K562 (cell line): Measurements from ENCODE around the gene ZFP62. TPM values are rescaled to one million over a fixed set of nuclear protein-coding genes. Genes with fewer than 3 reads are reported as not detected.

ENCODE experiments used
- ARID1B ChIP-seq: fragments of 450-650 bp; IDR thresholded peaks from 2 replicates; pipeline ENCODE4 v1.6.1; 2016; ENCODE audit warnings: antibody characterized with exemption, mild to moderate bottlenecking, inconsistent platforms
- CEBPG ChIP-seq, 3 experiments: fragments of 200-800 bp in 1 of 3; sonication (Bioruptor generic) in 1 of 3; sonication (generic) in 1 of 3; formaldehyde crosslinking in 1 of 3; IDR thresholded peaks in 2 of 3; conservative IDR thresholded peaks in 1 of 3; 2 replicates each; pipeline versions ENCODE4 v1.6.1 to v1.8.0; 2016 to 2022; ENCODE audit warnings: missing compliant biosample characterization in 2 of 3, missing genetic modification characterization in 2 of 3, mild to moderate bottlenecking in 1 of 3, missing genetic modification reagents in 1 of 3
- CXXC5 ChIP-seq: fragments of 250-450 bp; sonication (Bioruptor Pico); IDR thresholded peaks from 2 replicates; pipeline ENCODE4 v1.8.0; 2022; ENCODE audit warnings: inconsistent platforms, mild to moderate bottlenecking, moderate library complexity
- HIVEP1 ChIP-seq: fragments of 250-450 bp; sonication (Bioruptor Pico); IDR thresholded peaks from 2 replicates; pipeline ENCODE4 v1.4.0; 2020; ENCODE audit warnings: mild to moderate bottlenecking
- HMGN3 ChIP-seq: IDR thresholded peaks from 2 replicates; pipeline ENCODE4 v1.6.1; 2011; ENCODE audit warnings: borderline replicate concordance, low read depth, mild to moderate bottlenecking, mixed read lengths, low read length; ENCODE audit not compliant: insufficient read length; ENCODE audit errors: extremely low read depth
- MAFG ChIP-seq: fragments of 450-650 bp; conservative IDR thresholded peaks from 2 replicates; pipeline ENCODE4 v1.6.1; 2016; ENCODE audit warnings: missing genetic modification characterization, missing compliant biosample characterization
- MCM5 ChIP-seq: fragments of 450-650 bp; IDR thresholded peaks from 2 replicates; pipeline ENCODE4 v1.6.1; 2016; ENCODE audit warnings: low read depth
- MEF2A ChIP-seq: IDR thresholded peaks from 2 replicates; pipeline ENCODE4 v1.6.1; 2011; ENCODE audit warnings: low read depth, mild to moderate bottlenecking, low read length, moderate library complexity; ENCODE audit not compliant: control insufficient read depth
- MXI1 ChIP-seq: IDR thresholded peaks from 2 replicates; pipeline ENCODE4 v1.6.1; 2011; ENCODE audit warnings: low read depth, mild to moderate bottlenecking, improper control_type of control experiment, low read length
- POLR2AphosphoS2 ChIP-seq: IDR thresholded peaks from 2 replicates; pipeline ENCODE4 v1.6.1; 2012; ENCODE audit warnings: low read length, improper control_type of control experiment
- POLR2AphosphoS5 ChIP-seq: IDR thresholded peaks from 2 replicates; pipeline ENCODE4 v1.6.1; 2011; ENCODE audit warnings: mild to moderate bottlenecking, low read depth, low read length, moderate library complexity; ENCODE audit not compliant: control insufficient read depth, insufficient read depth
- PREB ChIP-seq: sonication (generic); formaldehyde crosslinking; IDR thresholded peaks from 2 replicates; pipeline ENCODE4 v1.8.1; 2023; ENCODE audit warnings: mild to moderate bottlenecking, missing genetic modification reagents
- RAD21 ChIP-seq, 2 experiments: fragments of 250-450 bp in 1 of 2; fragments of 450-650 bp in 1 of 2; sonication (Bioruptor Pico) in 1 of 2; formaldehyde crosslinking in 1 of 2; IDR thresholded peaks in 1 of 2; conservative IDR thresholded peaks in 1 of 2; 2 replicates each; pipeline versions ENCODE4 v1.4.0 to v1.8.0; 2020 to 2022; ENCODE audit warnings: mild to moderate bottlenecking in 2 of 2, moderate library complexity in 1 of 2
- RNF2 ChIP-seq: sonication (generic); IDR thresholded peaks from 2 replicates; pipeline ENCODE4 v1.6.1; 2016
- SIRT6 ChIP-seq: IDR thresholded peaks from one replicate; pipeline ENCODE4 v1.6.1; 2012; ENCODE audit warnings: low read depth, mild to moderate bottlenecking, control low read depth, inconsistent platforms, low read length, moderate library complexity
- SOX6 ChIP-seq: fragments of 450-650 bp; IDR thresholded peaks from 2 replicates; pipeline ENCODE4 v1.6.1; 2014; ENCODE audit warnings: mild to moderate bottlenecking
- TBL1XR1 ChIP-seq, 2 experiments: IDR thresholded peaks; 2 replicates each; pipeline ENCODE4 v1.6.1; 2012; ENCODE audit warnings: improper control_type of control experiment in 2 of 2, low read length in 2 of 2, mild to moderate bottlenecking in 1 of 2
- TSHZ1 ChIP-seq: fragments of 250-450 bp; sonication (Bioruptor Pico); IDR thresholded peaks from 2 replicates; pipeline ENCODE4 v1.4.0; 2020; ENCODE audit warnings: mild to moderate bottlenecking, moderate library complexity
- YY1 ChIP-seq, 3 experiments: IDR thresholded peaks; 2 replicates each; pipeline ENCODE4 v1.6.1; 2011; ENCODE audit warnings: low read length in 2 of 3, mild to moderate bottlenecking in 2 of 3, moderate library complexity in 2 of 3, borderline replicate concordance in 1 of 3, control low read depth in 1 of 3, low read depth in 1 of 3; ENCODE audit not compliant: insufficient read depth in 3 of 3, insufficient replicate concordance in 2 of 3, control insufficient read depth in 1 of 3, insufficient read length in 1 of 3; ENCODE audit errors: extremely low read depth in 1 of 3
- ZNF274 ChIP-seq: IDR thresholded peaks from 2 replicates; pipeline ENCODE4 v1.6.1; 2011; ENCODE audit warnings: low read depth, mild to moderate bottlenecking, low read length, moderate library complexity, borderline replicate concordance
- ZNF316 ChIP-seq: fragments of 450-650 bp; IDR thresholded peaks from 2 replicates; pipeline ENCODE4 v1.6.1; 2016
- ZNF699 ChIP-seq: fragments of 250-450 bp; sonication (Bioruptor Pico); IDR thresholded peaks from 2 replicates; pipeline ENCODE4 v1.8.0; 2021; ENCODE audit warnings: mild to moderate bottlenecking, moderate library complexity; ENCODE audit not compliant: insufficient replicate concordance
- polyA plus RNA-seq, 8 experiments: library from polyadenylated mRNA; depleted of rRNA in 4 of 8; stranded (reverse) in 5 of 8; unstranded in 3 of 8; fragments of >200 nt; fragmentation: Nextera tagmentation in 2 of 8; fragmentation: Illumina TruSeq in 1 of 8; extraction: Ambion mirVana in 2 of 8; extraction: Trizol in 1 of 8; gene quantifications; 2 replicates each; pipeline versions ENCODE4 v1.2.1 to v1.2.3, GENCODE V29; 2011 to 2014; ENCODE audit warnings: inconsistent platforms in 1 of 8, missing spikeins in 1 of 8
- total RNA-seq, 7 experiments: library from RNA; depleted of rRNA in 6 of 7; stranded (reverse); fragments of >200 nt in 6 of 7; fragmentation: Illumina TruSeq in 2 of 7; extraction: Trizol in 2 of 7; gene quantifications; 2 replicates each; pipeline versions ENCODE4 v1.2.1 to v1.2.3, GENCODE V29; 2011 to 2021; ENCODE audit warnings: low replicate concordance in 1 of 7

The ZFP62 gene
- total and polyA plus RNA-seq, 9 of the 15 experiments (the other 6 are each of a cell fraction or from before 2014, with no cell fraction given), result 12.2 to 37.5 (median 25.0) TPM

- TF ChIP-seq YY1 (IDR thresholded peaks at IDR 0.05; ENCODE audit: borderline replicate concordance in 1 of 3, control insufficient read depth in 1 of 3, extremely low read depth in 1 of 3, insufficient read depth in 3 of 3, insufficient read length in 1 of 3, insufficient replicate concordance in 2 of 3, low read depth in 1 of 3, low read length in 2 of 3) (peak in 1 of 3 experiments; percentile 16), HIVEP1 (peak; percentile 46; the same call in 1 of the 2 replicates), SIRT6 (no peak), MAFG (tag) (no peak), ZNF699 (CRISPR knock-in tag) (no peak), MCM5 (no peak), MEF2A (no peak), ZNF274 (no peak), POLR2AphosphoS2 (peak; percentile 56; the same call in 1 of the 2 replicates), SOX6 (no peak), PREB (CRISPR knock-in tag) (no peak), CXXC5 (CRISPR knock-in tag) (peak; percentile 94), CEBPG (CRISPR knock-in tag; IDR thresholded peaks at IDR 0.05) (no peak; the same call in 1 of the 2 replicates), CEBPG (tag; conservative IDR thresholded peaks at IDR 0.05 in 1 of 2, IDR thresholded peaks at IDR 0.05 in 1 of 2) (no peak), MXI1 (peak; percentile 47), RNF2 (peak; percentile 80), TSHZ1 (no peak), RAD21 (CRISPR knock-in tag; conservative IDR thresholded peaks at IDR 0.05 in 1 of 2, IDR thresholded peaks at IDR 0.05 in 1 of 2) (0 out of 4 replicates have a peak, but pooled peaks of 1 of the 2 experiments have one; percentile 12), POLR2AphosphoS5 (peak; percentile 59), HMGN3 (peak; percentile 93), ARID1B (peak; percentile 53), TBL1XR1 (IDR thresholded peaks at IDR 0.05; ENCODE audit: low read length in 2 of 2) (no peak), ZNF316 (no peak)
These were observed 50.7 kb downstream of the ZFP62 start (continued) for GRCh38 chr5:180810210-180810958.
